GM21423 (cell line): ENCODE measurements around the gene SMPD3.
"Not testable (repeated sequence)": the region's sequence is repeated elsewhere in the genome, so short reads cannot be mapped to it uniquely, and the experiment has no call there.

Source experiments
- ATAC-seq: cut with Tn5 transposase; IDR thresholded peaks from one replicate; pipeline ENCODE4 v1.9.1; 2021; ENCODE audit warnings: mild to moderate bottlenecking, moderate library complexity; ENCODE audit not compliant: unreplicated experiment

SMPD3 gene

DNA sequence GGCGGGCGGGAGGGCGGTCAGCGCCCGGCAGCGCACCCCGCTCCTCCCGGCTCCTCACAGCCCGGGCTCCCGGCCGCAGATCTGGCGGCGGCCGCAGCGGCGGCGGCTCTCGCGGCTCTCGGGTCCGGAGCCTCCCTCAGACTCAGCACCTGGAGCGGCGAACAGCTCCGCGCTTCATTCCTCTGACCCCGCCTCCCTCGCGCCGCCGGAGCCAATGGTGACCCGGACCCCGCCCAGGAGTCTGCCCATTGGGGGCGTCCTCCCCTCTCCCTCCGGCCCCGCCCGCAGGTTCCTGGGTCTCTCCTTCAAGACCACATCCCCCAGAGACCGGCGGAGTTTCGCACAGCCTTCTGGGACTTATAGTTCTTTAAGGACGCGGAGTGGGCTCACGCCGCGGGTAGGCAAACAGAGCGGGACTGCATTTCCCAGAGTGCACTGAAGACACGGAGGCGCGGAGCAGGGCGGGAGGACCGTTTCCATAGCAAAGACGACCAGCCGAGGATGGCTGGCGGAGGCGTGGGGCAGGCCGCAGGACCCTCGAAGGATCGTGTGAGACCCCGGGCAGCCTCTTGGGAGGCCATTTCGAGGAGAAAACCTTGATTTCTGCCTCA lies at the start of gene SMPD3:
SMPD3 (minus strand) TSS at position 149 of the 611 bp plus-strand sequence. CDS start 76,327 bp downstream, outside the sequence.
- ATAC-seq: peak; percentile 91

DNA sequence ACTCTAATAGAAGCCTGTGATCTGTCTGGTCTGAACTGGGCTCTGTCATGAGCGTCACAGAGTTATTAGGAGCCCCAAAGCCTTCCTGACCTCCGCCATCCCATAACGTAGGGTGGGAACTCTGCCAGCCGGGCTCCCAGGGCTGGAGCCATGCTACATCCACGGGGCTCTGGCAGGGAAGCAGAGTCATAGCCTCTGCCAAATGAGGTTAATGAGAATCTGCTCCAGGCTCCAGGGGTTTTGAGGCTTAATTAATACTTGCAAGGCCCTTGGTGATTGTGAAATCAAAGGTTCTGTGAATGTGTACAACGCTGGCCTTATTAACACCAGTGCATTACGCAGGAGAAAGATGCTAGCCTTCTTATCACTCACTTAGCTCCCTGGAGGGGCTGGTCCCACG lies 48.4 kb upstream of the SMPD3 start:
- no peak for ATAC-seq

DNA sequence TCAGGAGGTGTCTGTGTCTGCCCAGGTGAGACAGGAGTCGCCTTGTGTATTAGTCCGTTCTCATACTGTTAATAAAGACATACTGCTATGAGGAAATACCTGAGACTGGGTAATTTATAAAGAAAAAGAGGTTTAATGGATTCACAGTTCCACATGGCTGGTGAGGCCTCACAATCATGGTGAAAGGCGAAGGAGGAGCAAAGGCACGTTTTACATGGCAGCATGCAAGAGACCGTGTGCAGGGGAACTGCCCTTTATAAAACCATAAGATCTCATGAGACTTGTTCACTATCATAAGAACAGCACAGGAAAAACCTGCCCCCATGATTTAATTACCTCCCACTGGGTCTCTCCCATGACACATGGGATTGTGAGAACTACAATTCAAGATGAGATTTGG lies 46.0 kb upstream of the SMPD3 start:
- not testable (repeated sequence) for ATAC-seq

DNA sequence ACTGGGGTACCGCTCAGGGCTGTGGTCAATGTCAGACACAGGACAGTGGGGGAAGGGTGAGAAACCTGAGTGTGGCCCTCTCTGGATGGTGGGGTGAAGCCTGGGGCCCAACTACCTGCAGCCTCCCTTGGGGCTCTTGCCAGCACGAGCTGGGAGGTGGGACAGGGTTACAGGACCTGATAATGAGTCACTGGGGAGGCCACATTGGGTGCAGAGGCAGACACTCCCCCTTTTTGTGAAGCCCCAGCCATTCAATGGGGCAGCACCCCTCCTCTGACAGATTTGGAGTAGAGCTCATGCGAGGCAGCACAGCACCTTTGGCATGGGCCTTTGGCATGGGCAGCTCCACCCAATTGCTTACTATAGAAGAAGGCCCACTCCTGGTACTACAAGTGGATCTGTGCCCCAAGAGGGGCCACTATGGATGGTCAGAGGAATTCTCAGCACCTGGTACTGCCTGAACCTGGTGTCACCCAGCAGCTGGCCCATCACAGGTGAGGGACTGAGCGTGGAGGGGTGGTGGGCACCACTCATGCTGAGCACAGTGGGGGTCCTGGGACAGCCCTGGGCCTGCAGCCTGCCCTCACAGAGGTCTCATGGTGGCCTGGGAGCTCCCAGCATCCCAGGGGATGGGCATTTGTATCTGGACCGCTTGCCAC lies 45.2 kb upstream of the SMPD3 start:
- ATAC-seq: no peak

DNA sequence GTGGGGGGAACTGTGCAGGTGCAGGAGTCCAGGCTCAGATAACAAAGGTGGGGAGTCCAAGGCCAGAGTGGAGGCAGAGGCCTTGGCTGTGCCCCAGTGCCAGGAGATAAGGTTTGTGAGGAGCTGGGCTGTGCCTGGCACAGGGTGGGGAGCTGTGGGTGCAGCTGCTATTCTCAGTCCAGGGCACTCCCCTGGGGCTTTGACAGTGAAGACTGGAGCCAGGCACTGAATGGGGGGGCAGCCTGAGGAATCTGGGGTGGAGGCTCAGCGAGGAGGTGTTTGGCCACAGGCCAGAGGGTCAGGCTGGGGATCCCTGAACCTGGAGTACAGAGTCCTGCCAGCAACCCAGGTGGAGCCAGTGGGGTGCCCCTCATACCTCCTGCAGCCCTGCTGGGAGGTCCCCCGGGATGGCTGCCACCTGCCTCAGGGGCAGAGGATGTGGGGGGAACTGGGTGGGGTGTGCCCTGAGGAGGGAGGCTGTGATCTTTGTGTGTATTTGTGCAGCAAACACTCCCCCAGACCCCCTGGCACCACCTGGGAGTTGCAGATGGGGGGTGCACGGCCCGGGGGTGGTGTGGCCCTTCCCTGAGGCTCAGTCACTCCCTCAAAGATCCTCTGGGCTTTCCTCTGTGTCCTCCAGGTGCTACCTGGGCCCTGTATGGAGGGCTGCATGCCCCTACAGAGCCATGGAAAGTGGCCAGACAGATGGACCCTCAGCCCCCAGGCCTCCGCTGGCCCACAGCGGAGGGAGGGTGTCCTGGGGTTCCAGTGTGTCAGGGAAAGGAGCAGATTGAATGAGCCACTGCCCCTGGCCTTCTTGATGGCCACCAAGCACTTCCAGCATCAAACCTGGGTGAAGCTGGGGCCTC lies 44.5 kb upstream of the SMPD3 start:
- ATAC-seq: no peak

DNA sequence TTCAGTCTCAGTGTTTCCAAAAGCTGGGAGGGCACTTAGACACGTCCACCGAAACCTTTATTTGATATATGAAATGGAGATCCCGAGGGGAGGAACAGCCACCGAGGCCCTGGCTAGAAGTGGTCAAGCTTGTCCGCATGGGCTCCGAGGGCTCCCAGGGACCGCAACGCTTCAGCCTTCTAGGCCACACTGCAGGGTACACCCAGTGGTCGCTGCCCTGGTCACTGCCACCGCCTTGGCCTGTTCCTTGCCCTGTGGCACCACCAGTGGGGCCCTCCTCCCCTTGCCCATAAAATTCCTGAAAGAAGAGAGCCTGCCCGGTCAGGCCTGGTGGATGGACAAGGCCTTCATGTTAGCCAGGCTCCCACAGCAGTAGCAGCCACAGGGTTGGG lies 43.8 kb upstream of the SMPD3 start:
- ATAC-seq: no peak

DNA sequence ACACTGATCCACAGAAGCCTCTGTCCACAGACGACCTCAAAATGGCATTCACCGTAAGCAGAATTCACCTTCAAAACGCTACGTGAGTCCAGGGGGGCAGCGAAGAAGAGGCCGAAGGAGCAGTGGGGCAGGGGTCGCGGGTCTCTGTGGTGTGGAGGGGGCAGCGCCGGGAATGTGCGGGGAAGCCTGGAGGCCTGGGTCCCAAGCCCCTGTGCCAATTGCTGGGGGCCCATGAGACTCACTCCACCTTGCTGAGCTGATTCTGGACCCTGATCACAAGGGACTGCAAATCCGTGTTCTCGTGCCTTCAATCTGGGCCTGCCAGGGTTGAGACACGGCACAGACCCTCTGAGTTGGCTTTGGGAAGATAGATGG lies 43.3 kb upstream of the SMPD3 start:
- ATAC-seq: no peak

DNA sequence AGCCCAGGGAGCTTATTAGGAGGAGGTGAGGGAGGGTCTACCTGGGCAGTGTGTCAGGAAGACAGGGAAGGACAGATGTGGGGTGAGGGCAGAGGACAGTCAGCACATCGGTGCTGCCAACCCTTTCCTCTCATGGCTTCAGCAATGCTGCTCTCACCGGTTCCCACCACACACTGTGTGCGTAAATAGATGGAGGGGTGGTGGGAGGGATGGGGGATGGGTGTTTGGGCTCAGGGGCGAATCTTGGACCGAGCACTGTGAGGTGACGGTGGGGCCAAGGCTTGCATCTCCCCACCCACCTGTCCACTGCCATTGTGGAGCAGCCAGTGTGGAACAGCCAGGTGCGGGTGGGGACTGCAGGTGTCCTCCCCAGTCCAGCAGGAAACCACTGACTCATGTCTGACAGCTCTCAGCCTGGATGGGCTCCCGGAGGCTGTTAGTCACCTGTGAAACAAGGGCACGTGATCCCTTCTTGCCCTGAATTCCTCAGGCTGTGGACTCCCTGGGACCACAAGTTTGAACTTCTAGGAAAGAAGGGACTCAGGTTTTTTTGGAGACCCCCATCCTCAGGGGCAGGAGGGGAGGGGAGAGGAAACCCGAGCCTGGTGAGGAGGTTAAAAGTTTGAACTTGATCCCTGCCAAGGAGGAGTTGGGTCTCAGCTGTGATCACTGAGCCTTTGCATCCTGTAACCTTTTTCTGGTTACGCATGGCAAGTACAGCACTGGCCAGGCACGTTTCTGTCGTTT lies 42.7 kb upstream of the SMPD3 start:
- ATAC-seq: no peak

DNA sequence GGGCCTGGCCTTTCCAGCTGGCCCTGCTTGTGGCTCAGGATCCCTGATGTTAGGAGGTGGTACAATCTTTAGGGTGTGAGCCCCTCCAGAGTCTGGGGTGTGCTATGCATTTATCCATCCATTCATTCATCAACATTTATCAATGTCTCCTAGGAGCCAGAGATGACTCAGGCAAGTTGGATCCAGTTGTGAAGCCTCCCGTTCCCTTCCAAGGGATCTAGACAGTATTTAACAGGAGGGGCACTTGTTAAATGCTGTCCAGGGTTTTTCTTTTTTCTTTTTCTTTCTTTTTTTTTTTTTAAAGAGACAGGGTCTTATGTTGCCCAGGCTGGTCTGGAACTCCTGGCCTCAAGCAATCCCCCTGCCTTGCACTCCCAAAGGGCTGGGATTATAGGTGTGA lies 42.0 kb upstream of the SMPD3 start:
- ATAC-seq: no peak

DNA sequence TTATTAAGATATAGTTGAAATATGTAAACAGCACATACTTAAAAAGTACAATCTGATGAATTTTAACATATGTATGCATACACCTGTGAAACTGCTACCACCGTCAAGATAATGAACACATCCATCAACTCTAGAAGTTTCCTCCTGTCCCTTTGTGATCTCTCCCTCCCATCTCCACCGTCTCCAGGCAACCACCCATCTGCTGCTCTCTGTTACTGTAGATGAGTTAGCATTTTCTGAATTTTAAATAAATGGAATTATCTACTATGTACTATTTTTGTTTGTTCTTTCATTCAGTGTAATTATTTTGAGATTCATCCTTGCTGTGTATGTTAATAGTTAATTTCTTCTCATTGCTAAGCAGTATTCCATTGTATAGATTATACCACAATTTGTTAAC lies 40.2 kb upstream of the SMPD3 start:
- ATAC-seq: no peak

DNA sequence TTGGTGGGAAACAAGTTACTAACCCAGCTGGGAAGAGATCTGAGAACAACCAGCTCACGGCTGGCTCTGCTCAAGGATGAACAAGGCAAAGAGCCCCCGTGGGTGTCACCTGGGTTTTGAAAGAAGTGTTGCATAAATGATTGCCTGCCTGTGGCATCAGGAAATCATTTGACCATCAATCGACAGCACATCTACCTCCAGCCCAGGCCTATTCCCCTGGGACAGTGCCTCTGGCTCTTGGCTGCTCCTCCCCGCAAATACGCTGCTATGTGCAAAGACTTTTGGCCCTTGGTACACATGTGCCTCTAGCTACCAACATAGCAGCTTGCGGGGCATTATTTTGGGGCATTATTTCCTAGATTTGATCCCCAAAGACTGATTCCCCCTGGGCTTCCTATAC lies 39.4 kb upstream of the SMPD3 start:
- no peak for ATAC-seq

DNA sequence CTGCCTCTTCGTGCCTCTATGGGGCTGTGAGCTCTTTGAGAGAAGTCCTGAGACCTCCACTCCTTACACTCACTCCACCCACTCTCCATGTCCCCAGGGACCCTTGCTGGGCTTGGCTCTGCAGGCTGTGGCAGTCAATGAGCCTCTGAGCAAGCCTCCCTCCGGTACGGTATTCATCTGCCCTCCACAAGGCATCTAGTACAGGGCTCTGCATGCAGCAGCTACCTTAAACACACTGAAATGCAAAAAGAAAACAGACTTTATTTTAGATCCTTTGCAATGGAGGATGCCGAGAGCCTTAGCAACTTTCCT lies 38.9 kb upstream of the SMPD3 start:
- ATAC-seq: no peak

DNA sequence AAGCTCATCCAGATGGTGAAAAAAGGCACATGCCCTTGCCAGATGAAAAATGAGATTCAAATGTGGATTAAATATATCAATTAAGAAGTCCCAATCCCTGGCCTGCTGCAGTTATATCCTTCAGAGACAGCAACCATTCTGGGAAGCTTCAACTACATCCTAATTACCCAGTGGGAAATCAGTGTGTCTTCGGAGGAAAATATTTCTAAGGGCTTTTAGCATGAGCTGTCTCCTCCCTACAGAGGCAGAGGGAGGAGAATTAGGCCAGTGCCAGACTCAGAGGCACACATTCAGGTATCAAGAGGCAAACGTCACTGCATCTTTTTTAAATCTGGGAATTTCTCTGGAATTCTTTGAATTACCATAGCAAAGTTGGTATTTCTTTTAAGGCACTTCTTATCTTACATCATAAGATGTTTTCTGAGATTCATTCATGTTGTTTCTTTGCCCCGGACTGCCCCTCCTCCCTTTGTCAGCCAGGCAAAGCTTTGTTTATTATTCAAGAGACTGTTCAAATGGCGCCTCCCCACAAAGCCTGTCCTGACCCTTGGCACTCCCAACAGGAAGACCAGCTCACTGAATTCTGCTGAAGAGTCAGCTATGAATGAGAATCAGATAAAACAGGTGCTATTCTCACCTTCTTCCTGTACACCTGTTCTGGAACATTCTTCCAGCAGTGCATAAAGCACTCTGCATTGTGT lies 38.3 kb upstream of the SMPD3 start:
- ATAC-seq: no peak

DNA sequence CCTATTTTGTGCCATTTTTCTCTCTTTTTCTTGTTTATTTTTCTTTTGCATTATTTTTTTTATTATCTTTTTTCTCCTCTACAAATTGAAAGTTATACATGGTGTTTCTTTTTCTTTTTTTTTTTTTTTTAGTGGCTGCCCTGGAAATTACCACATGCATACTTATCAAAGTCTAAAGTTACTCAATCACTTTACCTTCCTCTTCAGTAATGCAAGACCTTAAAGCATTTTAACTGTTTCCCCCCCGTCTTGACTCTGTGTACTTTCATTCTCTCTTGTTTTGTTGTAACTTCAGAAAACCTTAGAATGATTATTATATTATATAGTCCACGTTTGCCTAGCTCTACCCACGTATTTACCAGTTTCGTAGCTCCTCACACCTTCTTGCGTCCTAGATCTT lies 33.3 kb upstream of the SMPD3 start:
- ATAC-seq: no peak

DNA sequence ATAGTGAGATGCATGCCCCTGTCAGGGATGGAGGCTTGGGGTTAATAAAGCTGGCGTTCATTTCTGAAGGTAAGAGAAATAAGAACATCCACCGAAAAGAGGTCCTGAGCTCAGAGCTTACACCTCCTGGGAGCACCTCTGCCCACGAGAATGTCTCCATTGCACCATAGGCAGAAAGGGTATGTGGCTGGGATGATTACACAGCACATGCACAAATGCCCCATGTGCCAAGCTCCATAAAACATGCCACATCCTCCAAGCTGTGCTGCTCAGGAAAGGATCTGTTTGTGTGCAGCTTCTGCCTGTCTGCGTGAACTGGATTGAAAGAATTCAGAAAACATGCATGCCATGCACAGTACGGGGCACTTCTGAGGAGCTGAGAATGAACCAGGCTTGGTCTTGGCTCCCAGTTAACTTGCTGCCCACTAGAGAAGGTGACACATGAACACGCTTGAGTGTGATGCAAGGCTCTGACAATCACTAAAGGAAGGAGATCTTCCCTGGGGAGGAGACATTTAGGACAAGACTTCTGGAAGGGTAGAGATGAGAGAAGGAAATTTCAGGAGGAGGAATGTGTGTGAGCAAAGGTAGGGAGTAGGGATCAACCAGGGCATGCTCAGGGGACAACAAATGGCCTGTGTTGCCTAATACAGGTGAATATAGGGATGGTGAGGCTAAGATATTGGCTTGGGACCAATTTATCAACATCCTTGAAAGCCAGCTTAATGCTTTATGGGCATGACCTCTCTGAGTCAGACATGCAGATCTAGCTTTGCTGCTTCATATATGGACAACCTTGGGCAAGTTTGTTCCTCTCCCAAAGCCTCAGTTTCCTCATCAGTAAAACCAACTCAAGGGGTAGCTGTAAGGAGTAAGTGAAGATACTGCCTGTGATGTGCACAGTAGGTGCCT lies 32.0 kb upstream of the SMPD3 start:
- no peak for ATAC-seq

DNA sequence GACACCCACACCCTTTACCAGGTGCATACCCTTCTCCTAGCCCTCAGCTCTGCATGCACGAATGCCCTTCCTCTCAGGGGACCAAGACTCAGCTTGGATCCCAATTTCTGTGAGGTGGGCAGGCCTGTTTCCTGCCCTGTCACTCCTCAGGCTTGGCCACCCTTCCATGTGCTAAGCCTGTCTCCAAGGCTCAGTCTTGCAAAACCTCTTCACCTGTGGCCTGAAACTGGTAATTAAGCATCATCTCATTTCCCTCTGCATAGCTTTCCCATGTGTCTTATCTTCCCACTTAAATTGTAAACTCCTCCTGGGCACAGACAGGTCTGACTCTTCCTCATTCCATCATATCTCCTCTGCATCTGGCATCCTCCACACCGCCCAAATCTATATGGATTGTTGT lies 31.0 kb upstream of the SMPD3 start:
- ATAC-seq: no peak

DNA sequence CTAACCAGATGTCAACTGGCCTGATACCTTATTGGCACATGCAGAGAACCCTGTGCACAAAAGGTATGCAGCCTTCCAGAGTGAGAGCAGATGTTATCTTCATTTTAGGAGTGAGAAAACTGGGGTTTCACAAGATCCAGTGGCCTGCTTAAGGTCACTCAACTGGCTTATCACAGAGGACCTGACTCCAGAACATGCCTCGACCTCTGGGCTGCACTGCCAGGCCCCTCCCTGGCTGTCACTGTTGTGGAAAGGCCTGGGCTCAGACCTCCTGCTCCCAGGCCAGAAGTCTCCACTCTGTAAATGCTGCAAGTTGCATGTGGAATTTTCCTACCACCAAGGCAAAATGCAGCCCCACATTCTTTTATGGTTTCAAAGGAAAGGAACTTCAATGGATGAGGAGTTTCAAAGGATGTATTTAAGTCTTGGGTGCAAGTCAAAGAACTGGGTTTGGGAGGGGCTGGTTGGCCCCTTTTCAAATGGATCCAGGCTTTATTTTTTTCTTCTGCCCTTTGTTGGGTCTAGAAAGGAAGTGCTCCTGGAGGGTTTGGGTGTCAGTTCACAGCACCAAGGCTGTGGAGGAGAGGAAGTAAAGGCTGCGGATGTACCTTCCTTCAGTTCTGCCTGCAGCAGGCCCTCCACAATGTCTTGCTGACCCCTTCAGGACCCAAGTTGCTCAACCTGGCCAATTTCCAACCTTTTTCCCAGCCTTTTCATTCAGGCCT lies 30.4 kb upstream of the SMPD3 start:
- no peak for ATAC-seq

DNA sequence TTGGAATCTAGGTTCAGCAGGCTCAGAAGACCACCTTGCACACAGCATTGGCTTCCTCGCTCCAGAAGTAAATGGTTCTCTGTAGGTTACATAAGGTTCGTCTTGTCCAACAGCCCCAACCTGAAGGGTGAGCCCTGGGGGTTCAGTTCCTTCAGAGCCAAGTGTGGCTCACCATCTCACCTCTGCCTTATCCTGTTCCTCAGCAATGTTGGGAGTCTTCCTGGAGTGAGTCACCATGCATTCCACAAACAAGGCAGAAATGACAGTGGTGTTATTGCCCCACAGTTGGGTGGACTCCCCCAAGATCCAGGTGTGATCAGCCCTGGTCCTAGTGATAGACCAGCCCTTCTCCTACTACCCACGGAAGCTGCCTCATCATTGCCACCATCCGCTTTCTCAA lies 26.8 kb upstream of the SMPD3 start:
- no peak for ATAC-seq

DNA sequence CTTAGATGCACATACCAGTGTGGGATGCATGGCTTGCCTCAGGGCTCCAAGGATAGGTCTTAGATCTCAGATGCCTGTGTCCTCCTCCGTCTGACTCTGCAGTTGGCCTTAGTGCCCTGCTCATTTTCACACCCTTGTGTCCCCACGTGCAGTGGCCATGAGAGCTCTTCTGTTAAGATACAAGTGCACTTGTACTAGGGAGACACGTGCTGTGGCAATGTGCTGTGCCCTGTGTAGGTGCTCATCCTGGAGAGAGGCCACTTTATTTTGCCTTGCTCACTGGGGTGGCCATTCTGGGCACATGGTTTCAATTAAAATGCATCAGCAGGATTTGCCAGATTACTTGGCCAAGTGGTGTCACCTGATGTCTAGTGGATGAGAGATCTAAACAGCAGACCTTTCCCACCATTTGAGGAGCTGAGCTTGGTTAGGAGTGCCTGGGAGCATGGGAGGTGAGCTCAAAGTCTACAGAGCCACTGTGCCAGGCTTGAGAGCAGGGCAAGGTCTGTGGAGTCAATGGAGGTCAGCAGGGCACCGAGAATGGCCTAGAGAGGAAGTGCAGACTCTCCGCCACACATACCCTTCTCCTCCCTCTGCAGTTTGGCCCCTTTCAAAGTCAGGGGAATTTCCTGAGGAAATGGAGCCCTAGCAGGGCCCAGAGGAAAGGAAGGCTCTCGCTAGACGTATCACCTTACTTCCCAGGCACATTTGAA lies 25.2 kb upstream of the SMPD3 start:
- no peak for ATAC-seq
